Central memory CD4-positive, alpha-beta T cell (primary cell): ENCODE data around the gene THRAP3.
"Not testable (repeated sequence)": the region's sequence is repeated elsewhere in the genome, so short reads cannot be mapped to it uniquely, and the experiment has no call there.

Experiments used
- DNase-seq: peaks from one replicate; pipeline ENCODE4 v3.0.0; 2022
- total RNA-seq, 3 experiments: gene quantifications; one replicate each; lab custom pipeline; 2026; lab: John Stamatoyannopoulos, UW

THRAP3 gene, protein sequence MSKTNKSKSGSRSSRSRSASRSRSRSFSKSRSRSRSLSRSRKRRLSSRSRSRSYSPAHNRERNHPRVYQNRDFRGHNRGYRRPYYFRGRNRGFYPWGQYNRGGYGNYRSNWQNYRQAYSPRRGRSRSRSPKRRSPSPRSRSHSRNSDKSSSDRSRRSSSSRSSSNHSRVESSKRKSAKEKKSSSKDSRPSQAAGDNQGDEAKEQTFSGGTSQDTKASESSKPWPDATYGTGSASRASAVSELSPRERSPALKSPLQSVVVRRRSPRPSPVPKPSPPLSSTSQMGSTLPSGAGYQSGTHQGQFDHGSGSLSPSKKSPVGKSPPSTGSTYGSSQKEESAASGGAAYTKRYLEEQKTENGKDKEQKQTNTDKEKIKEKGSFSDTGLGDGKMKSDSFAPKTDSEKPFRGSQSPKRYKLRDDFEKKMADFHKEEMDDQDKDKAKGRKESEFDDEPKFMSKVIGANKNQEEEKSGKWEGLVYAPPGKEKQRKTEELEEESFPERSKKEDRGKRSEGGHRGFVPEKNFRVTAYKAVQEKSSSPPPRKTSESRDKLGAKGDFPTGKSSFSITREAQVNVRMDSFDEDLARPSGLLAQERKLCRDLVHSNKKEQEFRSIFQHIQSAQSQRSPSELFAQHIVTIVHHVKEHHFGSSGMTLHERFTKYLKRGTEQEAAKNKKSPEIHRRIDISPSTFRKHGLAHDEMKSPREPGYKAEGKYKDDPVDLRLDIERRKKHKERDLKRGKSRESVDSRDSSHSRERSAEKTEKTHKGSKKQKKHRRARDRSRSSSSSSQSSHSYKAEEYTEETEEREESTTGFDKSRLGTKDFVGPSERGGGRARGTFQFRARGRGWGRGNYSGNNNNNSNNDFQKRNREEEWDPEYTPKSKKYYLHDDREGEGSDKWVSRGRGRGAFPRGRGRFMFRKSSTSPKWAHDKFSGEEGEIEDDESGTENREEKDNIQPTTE
- total RNA-seq = 187 to 303 (median 294) reads per million in 3 experiments

- DNase-seq = peak; percentile 100
Measured at GRCh38 chr1:36223996-36224536, at the start of gene THRAP3. TSS of gene THRAP3 (plus strand) at chr1:36224443. CDS start at chr1:36282564, 58,121 bp downstream.

- DNase-seq = no peak
Measured at GRCh38 chr1:36174713-36175112, 49.5 kb upstream of the THRAP3 start.

DNA sequence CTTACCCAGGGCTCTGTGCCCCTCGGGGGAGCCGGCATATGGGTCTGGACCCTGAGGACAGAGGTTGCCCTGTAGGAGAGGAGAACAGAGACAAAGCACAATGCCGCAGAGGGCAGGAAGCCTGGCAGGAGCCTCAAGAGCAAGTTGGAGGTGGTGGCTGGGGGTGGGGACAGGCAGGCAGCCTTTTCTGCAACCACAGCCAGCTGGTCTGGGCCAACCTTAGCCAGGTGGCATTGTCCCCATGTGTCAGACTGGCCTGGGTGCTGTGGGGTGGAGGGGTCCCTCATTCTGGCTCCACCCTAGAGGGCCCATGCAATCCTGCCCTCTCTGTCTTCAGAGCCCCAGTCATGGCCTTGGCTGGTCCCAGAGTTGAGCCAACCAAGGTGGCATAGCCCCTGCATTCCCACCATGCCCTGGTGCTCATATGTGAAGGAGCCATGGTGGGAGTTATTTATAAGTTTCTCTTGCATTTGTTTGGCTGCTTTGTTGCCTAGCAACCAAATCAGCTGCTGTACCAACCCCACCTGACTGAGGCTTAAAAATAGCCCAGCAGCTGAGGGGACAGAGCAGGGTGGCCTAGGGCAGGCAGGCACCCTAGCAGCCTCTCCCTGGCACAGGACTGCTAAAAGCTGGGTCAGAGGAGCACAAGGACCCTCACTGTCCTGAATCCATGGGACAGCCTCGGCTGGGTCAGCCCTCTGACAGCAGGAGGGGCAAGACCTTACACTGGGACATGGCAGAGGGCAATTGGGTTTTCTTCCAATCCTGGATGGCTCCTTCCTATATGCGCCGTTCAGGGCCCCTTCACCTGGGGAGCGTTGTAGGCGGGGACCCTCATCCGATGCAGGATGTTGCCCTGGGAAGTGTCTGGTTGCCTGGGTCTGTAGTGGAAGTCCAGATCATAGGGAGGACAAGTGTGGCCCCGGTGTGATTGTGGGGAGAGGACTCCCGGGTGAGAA, 48.8 kb upstream of the THRAP3 start:
- no peak for DNase-seq

DNA sequence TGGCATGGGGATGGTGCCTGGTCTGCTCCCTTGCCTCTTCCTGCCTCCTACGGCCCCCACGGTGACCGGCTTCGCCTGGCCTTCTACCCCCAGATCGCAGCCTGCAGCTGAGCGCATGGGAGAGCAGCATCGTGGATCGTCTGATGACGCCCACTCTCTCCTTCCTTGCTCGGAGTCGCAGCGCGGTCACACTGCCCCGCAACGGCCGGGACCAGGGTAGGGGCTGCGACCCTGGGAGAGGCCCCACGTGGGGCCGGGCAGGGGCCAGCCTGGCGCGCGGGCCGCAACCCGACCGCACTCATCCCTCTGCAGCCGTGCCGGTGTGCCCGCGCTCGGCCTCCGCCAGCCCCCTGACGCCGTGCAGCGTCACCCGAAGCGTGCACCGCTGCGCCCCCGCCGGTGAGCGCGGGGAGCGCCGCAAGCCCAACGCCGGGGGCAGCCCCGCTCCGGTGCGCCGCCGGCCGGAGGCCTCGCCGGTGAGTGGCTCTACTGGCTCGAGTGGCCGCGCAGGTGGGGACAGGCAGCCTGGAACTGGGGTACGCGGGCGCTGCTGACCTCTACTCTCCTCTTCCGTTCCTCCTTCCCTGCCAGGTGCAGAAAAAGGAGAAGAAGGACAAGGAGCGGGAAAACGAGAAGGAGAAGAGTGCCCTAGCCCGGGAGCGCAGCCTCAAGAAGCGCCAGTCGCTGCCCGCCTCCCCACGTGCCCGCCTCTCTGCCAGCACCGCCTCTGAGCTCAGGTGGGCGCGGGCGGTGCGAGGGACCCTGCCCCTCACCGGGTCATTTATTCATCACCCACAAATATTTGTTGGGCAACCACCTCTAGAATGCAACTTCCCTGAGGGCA, 47.9 kb upstream of the THRAP3 start:
- DNase-seq = no peak

GRCh38 chr1:36177589-36178431, 46.4 kb upstream of the THRAP3 start:
- no peak for DNase-seq

- no peak for DNase-seq
Measured at GRCh38 chr1:36178471-36179219, 45.6 kb upstream of the THRAP3 start.

GRCh38 chr1:36179220-36179600, 45.0 kb upstream of the THRAP3 start:
- DNase-seq = no peak

GRCh38 chr1:36182734-36183133, 41.5 kb upstream of the THRAP3 start:
- DNase-seq = no peak

DNA sequence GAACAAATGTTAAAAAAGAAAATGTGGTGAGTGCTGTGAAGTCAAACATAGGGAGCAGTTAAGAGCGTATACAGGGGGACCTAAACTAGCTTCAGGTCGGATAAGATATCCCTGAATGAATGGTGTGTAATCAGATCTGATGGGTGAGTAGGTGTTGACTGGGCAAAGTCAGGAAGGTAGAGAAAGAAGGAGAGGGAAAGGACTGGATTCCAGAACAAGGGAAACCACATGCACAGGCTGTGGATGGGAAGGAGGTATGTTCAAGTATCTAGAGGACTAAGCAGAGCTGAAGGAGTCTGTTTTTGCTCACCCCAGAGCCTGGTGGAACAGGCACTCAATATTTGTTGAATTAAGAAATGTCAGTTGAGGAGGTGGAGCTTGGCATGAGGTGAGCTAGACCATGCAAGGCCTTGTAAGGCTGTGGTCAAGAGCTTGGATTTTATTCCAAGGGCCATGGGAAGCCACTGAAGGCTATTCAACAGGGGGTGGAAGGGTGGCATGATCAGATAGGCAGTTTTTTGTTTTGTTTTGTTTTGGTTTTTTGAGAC, 40.9 kb upstream of the THRAP3 start:
- DNase-seq = no peak

GRCh38 chr1:36187800-36188593, 36.2 kb upstream of the THRAP3 start:
- DNase-seq = peak; percentile 80

GRCh38 chr1:36196805-36197204, 27.4 kb upstream of the THRAP3 start:
- DNase-seq = not testable (repeated sequence)

- DNase-seq = no peak
Measured at GRCh38 chr1:36198641-36199040, 25.6 kb upstream of the THRAP3 start.

DNA sequence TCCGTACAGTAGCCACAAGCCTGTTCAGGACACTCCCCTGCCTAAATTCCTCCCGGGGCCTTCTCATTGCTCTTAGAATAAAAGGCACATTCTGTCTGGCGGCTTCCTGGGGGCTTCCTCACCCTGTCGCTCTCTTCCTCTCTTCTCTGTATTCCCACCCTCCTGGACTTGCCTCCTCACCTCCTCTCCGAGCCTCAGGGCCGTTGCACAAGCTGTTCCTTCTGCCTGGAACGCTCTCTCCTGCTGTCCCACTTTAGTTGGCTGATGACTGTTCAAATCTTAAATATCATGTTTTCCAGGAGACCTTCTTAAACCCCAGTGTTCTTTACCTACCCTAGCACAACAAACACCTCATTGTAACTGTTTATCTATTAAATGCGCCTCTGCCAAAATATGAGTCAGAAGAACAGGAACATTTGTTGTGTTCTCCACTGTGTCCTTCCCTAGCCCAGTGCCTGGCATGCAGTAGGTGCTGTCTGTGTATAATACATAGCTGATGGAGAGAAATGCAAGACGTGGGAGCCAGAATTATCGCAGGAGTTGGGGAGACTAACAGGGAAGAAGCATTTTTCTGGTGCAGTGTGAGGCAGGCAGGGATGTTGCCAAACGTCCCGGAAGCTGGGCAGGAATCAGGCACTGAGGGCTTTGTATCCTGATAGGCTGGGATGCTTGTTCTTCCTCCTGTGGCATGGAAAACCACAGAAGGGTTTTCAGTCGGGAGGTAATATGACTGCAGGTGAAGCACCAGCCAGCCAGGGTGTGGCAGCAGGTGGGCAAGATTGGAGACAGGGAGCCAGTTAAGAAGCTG, 24.1 kb upstream of the THRAP3 start:
- DNase-seq = no peak

DNA sequence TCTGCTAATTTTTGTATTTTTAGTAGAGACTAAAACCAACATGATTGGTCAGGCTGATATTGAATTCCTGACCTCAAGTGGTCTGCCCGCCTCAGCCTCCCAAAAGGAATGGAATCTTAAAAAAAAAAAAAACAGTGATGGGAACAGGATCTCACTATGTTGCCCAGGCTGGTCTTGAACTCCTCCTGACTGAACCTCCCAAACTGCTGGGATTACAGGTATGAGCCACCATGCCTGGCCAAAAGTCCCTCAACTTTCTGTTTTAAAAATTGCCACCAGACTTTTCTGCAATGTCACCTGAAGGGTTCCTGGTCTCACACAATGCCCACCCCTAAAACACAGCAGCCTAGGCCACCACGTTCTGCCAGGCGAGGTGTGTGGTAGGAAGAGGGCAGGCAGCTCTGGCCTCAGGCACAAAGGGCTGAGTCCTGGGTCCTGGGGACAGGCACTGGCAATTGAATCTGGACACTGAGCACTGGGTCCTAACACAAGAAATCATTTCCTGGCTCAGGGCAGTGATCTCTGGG, 21.2 kb upstream of the THRAP3 start:
- DNase-seq = no peak

- DNase-seq = no peak
Measured at GRCh38 chr1:36203554-36204346, 20.5 kb upstream of the THRAP3 start.

- DNase-seq = no peak
Measured at GRCh38 chr1:36204347-36204909, 19.8 kb upstream of the THRAP3 start.
